BJ (cell line): ENCODE data around the gene SMC5. TPM values are rescaled to one million over a fixed set of nuclear protein-coding genes. Genes with fewer than 3 reads are reported as not detected.
"Not testable (repeated sequence)": the region's sequence is repeated elsewhere in the genome, so short reads cannot be mapped to it uniquely, and the experiment has no call there.

ENCODE experiments used
- CTCF ChIA-PET: fragments of 350-600 bp; formaldehyde crosslinking; extraction: SDS; loops from one replicate; lab custom pipeline; 2021; ENCODE audit warnings: antibody characterized with exemption, inconsistent platforms; lab: Yijun Ruan, JAX
- POLR2A ChIA-PET: fragments of 300-600 bp; sonication (Branson Sonifier 250); formaldehyde crosslinking; extraction: SDS; loops from one replicate; lab custom pipeline; 2021; ENCODE audit warnings: antibody characterized with exemption; lab: Charles Lee
- DNase-seq: peaks from one replicate; pipeline ENCODE4 v3.0.0-alpha.2; 2011; ENCODE audit warnings: low read depth
- H3K27me3 ChIP-seq: 2 replicates; pipeline ENCODE4 v1.6.0; 2011; ENCODE audit warnings: low read length; ENCODE audit not compliant: control insufficient read depth, insufficient read depth
- H3K36me3 ChIP-seq: 2 replicates; pipeline ENCODE4 v1.5.1; 2011; ENCODE audit warnings: low read length; ENCODE audit not compliant: control insufficient read depth, insufficient read depth
- H3K4me3 ChIP-seq: 2 replicates; pipeline ENCODE4 v1.5.1; 2011; ENCODE audit warnings: low read depth, mild to moderate bottlenecking, control low read depth, low read length
- polyA plus RNA-seq: library from polyadenylated mRNA; depleted of rRNA; stranded (reverse); fragments of >200 nt; gene quantifications from 2 replicates; pipeline ENCODE4 v1.2.3, GENCODE V29; 2011
- TF ChIP-seq, protein P1 (sequence below): IDR thresholded peaks from 2 replicates; pipeline ENCODE4 v1.5.1; 2011; ENCODE audit warnings: low read depth, mild to moderate bottlenecking, control low read depth, inconsistent platforms, low read length, moderate library complexity; ENCODE audit not compliant: insufficient read depth

SMC5 gene
- polyA plus RNA-seq, 1 experiment: 7.9 TPM

DNA sequence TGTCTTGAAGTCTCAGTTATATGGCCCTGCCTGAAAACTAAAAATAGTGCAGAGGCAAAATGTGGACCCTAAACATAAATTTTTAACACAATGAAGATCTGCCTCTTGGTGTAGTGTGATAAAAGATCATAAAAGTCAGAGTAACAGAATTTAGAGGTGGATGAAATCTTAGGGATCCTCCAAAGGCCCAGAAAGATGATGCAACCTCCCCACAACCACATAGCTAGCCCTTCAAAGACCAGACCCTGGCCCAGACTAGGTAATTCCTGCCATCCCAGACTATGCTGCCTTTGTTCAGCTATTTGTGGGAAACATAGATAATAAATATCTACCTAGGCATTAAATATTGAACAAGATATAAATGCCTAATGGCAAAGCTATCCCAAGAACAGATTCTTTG lies 140.4 kb downstream of the SMC5 start:
- CTCF ChIA-PET: interaction anchor here (1.8 kb wide), 1 partner anchor 201 kb away, joined by 3 read pairs; no protein-coding TSS in a partner anchor
- no peak for DNase-seq
- Histone ChIP-seq H3K36me3 (no peaks in the 10 kb centered on the region; the same call in 1 of the 2 replicates), H3K4me3 (no peak overlapping the region), H3K27me3 (no peaks in the 10 kb centered on the region)
- POLR2A ChIA-PET: no interaction called here
- TF ChIP-seq, protein P1, sequence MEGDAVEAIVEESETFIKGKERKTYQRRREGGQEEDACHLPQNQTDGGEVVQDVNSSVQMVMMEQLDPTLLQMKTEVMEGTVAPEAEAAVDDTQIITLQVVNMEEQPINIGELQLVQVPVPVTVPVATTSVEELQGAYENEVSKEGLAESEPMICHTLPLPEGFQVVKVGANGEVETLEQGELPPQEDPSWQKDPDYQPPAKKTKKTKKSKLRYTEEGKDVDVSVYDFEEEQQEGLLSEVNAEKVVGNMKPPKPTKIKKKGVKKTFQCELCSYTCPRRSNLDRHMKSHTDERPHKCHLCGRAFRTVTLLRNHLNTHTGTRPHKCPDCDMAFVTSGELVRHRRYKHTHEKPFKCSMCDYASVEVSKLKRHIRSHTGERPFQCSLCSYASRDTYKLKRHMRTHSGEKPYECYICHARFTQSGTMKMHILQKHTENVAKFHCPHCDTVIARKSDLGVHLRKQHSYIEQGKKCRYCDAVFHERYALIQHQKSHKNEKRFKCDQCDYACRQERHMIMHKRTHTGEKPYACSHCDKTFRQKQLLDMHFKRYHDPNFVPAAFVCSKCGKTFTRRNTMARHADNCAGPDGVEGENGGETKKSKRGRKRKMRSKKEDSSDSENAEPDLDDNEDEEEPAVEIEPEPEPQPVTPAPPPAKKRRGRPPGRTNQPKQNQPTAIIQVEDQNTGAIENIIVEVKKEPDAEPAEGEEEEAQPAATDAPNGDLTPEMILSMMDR: no peak

DNA sequence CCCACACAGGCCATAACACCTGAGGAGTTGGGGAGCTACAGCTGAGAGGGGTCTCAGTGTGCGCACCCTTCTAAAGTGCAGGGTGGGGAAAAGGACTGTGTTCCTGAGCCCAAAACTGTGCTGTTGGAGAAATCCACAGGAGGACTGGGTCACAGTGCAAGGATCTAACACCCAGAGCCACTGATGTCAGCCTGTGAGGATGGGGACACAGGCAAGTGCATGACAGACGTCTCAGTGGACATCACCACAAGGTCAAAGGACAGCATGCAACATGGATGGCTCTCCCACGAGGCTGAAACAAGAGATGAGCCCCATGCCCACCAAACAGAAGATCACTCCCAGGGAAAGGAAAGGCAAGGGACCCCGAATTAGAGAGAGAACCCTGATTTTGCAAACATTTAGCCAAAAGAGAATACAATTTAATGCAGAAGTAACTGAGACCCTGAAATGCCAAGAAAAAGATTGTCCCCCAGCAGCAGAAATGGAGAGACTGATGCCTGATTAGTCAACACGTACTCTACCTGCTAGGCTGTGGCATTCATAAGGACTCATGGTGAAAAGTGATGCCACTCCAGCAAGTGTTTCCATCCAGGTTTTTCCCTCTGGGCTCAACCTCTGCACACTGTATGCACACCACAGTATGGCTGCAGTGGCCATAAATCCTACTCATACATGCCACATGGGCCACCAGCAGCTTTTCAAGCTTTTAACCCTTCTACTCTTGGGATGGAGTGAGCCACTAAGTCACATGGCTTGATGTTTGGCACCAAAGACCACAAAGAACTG lies 141.5 kb downstream of the SMC5 start:
- ChIA-PET CTCF (interaction anchor here (1.3 to 1.8 kb wide), 2 partner anchors 20 to 199 kb away, joined by 3 read pairs; no protein-coding TSS in a partner anchor), POLR2A (no interaction called here)
- no peaks in the 10 kb centered on the region; the same call in 1 of the 2 replicates for H3K36me3 ChIP-seq
- no peak for DNase-seq
- no peaks in the 10 kb centered on the region for H3K27me3 ChIP-seq
- TF ChIP-seq, protein P1: no peak
- H3K4me3 ChIP-seq: no peak overlapping the region

DNA sequence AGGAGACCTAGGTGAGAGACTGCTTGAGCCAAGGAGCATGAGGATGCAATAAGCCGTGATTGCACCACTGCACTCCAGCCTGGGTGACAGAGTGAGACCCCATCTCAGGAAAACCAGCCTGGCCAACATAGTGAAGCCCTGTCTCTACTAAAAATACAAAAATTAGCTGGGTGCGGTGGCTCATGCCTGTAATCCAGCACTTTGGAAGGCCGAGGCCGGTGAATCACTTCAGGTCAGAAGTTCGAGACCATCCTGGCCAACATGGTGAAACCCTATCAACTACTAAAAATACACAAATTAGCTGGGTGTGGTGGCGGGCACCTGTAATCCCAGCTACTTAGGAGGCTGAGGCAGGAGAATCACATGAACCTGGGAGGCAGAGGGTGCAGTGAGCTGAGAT lies 142.5 kb downstream of the SMC5 start:
- CTCF ChIA-PET: interaction anchor here (1.1 to 1.3 kb wide), 2 partner anchors 10 to 21 kb away, joined by 3 read pairs; no protein-coding TSS in a partner anchor
- DNase-seq, H3K27me3 ChIP-seq, H3K36me3 ChIP-seq, H3K4me3 ChIP-seq, POLR2A ChIA-PET: not testable (repeated sequence)

GRCh38 chr9:70402213-70402612 lies 143.4 kb downstream of the SMC5 start:
- CTCF ChIA-PET: interaction anchor here (0.8 to 2.1 kb wide), 4 partner anchors 11 to 200 kb away, joined by 3 to 5 read pairs (median 4); no protein-coding TSS in a partner anchor
- POLR2A ChIA-PET: no interaction called here
- Histone ChIP-seq H3K4me3 (no peak overlapping the region), H3K36me3 (no peaks in the 10 kb centered on the region; the same call in 1 of the 2 replicates), H3K27me3 (no peaks in the 10 kb centered on the region)
- DNase-seq: no peak
- TF ChIP-seq, protein P1: no peak

DNA sequence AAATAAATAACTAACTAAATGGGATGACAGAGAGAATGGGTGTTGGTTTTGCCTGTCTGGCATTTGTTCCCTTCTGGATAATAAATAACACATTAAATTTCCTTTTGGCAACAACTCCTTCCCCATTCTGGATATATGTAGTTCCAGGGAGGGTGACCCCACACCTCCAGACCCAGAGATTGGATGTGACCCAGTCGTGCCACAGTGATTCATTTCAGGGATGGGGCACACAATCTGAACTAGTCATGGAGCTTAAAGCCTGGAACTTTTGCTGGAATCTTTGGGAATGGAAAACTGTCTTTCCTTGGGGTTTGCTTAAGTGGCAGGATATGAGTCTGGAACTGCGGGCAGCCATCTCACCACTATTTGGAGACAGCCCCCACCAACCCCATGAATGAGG lies 144.4 kb downstream of the SMC5 start:
- Histone ChIP-seq H3K27me3 (no peaks in the 10 kb centered on the region), H3K36me3 (no peaks in the 10 kb centered on the region; the same call in 1 of the 2 replicates), H3K4me3 (no peak overlapping the region)
- no peak for DNase-seq
- TF ChIP-seq, protein P1: no peak
- ChIA-PET CTCF (interaction anchor here (2.1 kb wide), 1 partner anchor 199 kb away, joined by 5 read pairs; no protein-coding TSS in a partner anchor), POLR2A (interaction anchor here (0.8 kb wide), 1 partner anchor 13 kb away, joined by 4 read pairs; no protein-coding TSS in a partner anchor)
